NOMO-1 (cell line): ENCODE data around the gene MERTK.
"Not testable (repeated sequence)": the region's sequence is repeated elsewhere in the genome, so short reads cannot be mapped to it uniquely, and the experiment has no call there.

Experiments used
- DNase-seq, 2 experiments: peaks; one replicate each; lab custom pipeline; 2025; ENCODE audit not compliant: unreplicated experiment in 2 of 2; lab: John Stamatoyannopoulos, UW

The MERTK gene

DNA sequence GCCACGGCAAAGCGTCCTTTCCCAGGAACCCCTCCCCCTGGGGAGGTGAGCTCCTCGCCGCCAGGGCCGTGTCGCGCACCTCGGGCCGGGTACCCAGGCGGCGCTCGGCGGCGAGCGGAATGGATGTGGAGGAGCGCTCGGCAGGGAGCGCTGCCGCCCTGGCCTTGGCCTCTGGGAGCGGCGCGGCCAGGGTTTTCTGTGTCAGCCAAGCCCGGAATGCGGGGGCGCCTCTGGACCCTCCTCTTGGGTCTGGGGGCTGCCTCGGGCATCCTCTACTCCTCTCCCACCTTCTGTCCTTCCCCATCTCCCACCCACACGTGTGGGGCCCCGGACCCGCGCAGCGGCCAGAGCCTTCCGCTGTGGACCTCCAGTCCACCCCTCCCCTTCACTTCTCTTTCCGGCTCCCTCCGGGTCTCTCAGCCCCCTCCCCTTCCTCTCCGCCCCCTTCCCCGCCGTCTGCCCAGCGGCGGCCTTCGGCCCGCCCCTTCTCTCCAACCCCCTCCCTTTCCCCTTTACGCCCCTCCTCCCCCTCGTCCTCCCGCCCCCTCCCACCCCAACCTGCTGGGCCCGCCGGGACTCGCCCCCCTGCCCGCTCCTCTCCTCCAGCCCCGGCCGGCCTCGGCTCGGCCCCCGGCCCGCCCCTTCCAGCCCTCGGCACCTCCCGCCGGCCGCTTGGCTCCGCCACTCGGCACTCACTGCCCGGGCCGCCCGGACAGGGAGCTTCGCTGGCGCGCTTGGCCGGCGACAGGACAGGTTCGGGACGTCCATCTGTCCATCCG, at the start of gene MERTK:
TSS of gene MERTK (plus strand) at position 684 of the 779 bp plus-strand sequence. CDS start 129 bp downstream, outside the sequence.
- peak; percentile 49 to 70 for DNase-seq

DNA sequence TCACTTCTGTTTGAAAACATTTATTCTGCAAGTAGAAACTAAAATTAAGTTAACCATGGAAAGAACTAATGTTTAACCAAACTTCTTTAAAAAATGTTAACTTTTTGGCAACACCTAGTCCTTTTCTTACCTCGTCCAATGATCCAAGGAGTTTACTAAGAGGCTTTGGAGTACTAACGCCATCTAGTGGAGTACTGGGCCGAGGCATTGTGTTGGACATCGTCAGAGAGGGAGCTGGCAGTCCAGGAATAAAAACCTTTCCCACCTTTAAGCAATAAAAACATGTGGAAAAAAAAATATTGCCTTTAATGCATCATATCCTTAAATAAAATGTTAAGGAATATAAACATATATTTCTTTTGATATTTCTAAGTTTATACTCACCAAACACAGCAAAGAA, 47.8 kb upstream of the MERTK start:
- peak in 1 of 2 experiments; percentile 2 for DNase-seq

DNA sequence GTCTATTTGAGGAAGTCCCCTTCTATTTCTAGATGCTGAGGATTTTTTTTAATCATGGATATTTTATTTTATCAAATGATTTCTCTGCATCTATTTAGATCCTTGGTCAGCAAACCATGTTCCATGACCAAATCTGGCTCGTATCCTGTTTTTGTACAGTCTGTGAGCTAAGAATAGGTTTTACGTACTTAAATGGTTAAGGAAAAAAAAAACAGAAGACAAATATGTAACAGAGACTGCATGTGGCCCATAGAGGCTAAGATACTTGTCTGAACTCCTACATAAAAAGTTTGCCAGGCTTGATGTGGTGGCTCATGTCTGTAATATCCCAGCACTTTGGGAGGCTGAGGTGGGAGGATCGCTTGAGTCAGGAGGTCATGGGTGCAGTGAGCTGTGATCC, 45.9 kb upstream of the MERTK start:
- not testable (repeated sequence) for DNase-seq

GRCh38 chr2:111860005-111860404, 38.4 kb upstream of the MERTK start:
- DNase-seq, result not testable (repeated sequence)

DNA sequence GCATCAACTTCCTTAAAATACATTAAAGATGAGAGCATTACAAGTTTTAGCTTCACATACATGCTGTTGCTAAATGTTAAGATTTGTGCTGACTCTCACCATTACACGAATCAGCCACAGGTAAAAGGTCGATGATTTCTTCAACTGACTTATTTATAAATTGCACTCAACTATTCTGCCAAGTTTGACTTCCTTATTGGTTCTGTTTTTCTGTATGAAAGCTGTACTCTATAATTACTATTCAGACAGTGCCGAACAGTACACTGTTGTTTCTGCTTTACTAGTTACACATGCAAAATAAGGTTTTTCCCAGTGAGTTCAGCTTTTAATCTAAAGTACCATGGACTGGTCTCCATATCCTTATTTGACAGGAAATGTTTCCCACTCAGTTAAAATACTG, 33.3 kb upstream of the MERTK start:
- not testable (repeated sequence) for DNase-seq

DNA sequence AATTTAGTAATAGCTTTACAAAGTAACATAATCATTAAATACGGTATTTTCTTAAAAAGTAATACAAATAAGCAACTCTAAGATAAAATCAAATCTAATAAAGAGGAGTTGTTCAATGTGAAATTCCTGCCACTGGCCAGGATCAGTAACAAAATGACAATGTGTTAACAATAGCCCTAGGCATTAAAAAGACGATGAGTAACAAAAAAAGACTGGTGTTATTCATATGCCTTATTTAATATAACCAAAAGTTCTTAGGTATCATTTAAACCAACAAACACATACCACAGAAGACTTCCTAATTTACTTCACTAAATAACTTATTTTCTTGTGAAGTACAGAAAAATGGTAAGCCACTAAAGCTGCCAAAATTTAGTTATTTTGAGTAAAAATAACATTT, 25.6 kb upstream of the MERTK start:
- DNase-seq, result not testable (repeated sequence)

DNA sequence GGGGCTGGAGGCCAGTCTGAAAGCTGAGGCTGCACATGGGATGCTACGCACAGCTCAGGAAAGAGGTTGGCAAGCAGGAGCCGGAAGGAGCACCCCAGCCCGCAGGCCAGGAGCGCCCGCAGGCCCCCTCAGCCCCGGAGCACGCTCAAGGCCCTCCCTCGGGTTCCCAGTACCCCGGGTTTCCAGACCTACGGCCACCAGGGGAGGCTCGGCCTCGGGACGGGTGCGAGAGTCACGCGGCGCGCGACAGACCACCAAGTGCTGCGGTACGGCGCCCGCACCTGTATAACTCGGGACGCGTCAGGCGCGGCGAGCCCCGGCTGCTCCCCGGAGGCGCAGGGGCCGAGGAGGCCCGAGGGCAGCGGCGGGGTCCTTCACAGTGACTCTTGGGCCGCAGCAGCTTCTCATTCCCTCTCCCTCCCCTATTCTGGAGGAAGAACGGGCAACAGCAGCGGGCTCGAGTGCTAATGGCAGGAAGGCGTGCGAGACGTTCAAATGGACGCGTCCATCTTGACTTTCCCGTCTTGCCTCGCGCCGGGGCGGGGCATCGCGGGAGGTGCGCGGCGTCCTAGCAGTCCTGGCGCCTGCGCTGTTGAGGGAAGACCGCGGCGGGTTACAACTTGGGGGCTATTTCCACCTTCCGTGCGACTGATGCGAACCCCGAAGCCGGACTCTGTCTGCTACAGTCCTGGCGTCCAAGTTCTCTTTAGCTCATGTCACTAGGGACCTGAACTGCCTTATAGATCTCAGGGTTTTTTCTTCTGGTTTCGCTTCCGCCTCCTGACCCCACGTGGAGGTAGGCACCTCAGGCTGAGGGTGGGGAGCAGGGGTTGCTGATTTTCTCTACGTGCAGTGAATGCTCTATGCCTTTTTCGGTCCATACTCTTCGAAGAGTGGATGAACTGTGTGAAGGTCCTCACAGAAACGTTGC, 14.5 kb upstream of the MERTK start, which contains the start of gene ANAPC1:
TSS of gene ANAPC1 (minus strand) at position 533 of the 931 bp plus-strand sequence. CDS start 3,368 bp downstream, outside the sequence.
- DNase-seq, result peak; percentile 83 to 86

DNA sequence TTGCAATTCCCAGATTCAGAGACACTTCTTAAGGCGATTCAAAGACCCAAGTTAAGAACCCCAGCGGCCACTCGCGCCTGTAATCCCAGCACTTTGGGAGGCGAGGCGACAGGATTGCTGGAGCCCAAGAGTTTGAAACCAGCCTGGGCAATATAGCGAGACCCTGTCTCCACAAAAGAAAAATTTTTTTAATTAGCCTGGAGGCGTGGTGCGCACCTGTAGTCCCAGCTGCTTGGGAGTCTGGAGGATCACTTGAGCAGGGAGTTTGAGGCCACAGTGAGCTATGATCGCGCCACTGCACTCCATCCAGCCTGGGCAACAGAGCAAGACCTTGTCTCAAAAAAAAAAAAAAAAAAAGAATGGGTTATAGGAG, 13.8 kb upstream of the MERTK start:
- peak in 1 of 2 experiments; percentile 43 for DNase-seq

GRCh38 chr2:111896024-111896423, 2.4 kb upstream of the MERTK start:
- no peak for DNase-seq

GRCh38 chr2:111896576-111896975, 1.8 kb upstream of the MERTK start:
- DNase-seq, result no peak

GRCh38 chr2:111897630-111897923, 830 bp upstream of the MERTK start:
- DNase-seq, result no peak

DNA sequence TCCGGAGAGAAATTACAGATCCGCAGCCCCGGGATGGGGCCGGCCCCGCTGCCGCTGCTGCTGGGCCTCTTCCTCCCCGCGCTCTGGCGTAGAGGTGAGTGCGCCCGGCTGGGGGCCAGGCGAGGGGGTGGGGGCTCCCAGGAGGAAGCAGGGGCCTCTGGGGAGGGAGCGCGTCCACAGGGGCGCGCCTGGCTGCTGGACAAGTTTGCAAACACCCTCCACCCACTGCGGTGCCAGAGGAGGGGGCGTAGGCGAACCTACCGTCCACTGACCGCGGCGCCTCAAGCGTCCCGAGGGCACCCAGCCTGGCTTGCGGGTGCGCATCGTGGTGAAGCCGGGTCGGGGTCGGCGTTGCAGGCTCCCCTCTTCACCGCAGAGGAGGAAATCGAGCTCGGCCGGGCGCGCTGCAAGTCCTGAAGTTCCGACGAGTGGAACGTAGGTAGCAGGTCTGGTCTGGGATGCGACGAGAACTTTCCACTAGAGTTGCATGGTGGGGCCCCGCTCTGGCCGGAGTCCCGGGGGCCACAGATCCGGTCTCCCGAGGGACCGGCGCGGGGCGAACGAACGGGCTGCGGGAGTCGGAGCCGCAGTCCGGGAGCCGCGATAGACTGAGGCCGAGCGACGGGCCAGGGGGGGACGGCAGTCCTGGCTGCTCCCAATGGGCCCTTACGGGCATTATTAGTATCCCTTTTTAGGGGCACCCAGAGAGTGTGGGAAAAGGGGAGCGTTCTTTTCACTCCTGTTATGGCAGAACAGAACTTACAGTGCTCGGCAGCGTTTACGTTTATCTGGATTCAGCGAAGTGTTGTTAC, 502 bp downstream of the MERTK start:
- peak in 1 of 2 experiments; percentile 36 for DNase-seq

GRCh38 chr2:111900859-111901258, 2.5 kb downstream of the MERTK start:
- DNase-seq, result peak; percentile 29 to 47

- DNase-seq, result no peak
These were observed 5.1 kb downstream of the MERTK start for GRCh38 chr2:111903516-111903915.

DNA sequence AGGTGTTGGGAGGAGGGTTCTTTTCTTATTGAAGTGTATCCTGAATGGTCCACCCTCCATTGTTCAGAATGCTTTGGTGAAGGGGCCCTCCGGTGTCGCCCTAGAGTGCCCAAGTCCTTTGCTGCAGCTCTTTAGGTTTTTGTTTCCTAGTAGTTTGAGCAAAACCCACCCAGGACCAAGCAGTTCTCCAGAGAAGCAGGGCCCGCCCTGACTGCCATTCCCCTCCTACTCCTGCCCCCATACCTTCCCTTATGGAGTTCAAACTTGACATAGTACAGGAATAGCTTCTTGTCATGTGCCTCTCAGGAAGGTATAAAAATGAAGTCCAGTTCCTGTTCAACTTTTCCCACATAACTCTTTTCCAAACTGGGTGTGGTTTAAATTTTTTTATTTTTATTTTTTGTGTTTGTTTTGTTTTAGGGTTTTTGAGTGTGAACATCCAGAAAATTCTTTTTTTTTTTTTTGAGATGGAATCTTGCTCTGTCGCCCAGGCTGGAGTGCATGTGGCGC, 5.6 kb downstream of the MERTK start:
- no peak for DNase-seq

- no peak for DNase-seq
These were observed 6.5 kb downstream of the MERTK start for GRCh38 chr2:111904726-111905474.

- DNase-seq, result not testable (repeated sequence)
These were observed 7.1 kb downstream of the MERTK start for GRCh38 chr2:111905475-111905869.

DNA sequence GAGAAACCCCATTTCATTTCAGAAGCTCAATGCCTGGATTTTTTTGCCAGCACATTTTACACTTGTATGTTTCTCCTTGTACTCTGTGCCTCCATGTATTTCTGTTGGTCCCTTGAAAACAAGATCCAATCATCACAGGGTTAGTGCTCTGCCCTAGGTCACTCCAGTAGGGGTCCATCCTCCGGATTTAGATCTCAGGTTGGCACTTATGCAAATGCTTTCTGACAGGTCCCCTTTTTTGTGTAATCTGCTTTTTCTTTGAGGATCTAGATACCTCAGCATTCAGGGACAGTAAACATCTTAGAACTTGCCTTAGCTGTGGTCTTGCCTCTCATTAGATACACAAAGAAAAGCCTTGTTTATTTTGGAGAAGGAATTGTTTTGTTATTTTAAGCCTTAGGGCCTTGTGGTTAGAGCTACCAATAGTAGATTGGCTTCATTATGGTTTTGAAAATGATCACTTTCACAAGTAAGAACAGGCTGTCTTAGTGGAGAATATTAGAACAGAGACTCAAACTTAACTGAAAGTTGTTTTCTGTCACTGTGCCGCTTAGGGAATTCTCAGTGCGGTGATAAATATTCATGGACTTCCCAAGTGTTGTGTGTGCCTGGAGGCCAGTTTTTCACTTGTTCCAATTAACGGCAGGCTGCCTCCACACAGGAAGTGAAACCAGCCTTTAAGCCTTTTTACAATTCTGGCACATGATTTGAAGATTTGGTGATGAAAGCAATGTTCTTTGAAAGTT, 7.8 kb downstream of the MERTK start:
- DNase-seq, result peak; percentile 53 to 71

DNA sequence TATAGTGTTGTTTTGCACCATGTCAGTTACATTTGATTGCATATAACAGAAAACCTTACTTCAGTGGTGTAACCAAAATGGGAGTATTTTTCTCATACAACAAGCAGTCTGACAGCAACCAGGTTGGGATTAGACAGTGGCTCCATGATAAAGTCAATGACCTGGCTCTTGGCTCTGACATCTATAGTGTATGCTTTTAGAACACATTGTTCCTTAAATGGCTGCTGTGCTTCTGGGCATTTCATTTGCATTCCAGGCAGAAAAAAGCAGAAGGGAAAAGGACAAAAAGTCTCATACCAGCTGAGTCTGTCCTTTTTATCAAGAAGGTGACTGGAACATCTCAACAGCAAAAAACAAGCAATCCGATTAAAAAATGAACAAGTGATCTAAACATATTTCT, 10.2 kb downstream of the MERTK start:
- DNase-seq, result no peak
